ENCODE results near the gene TMEM229A. TPM values are rescaled to one million over a fixed set of nuclear protein-coding genes. Genes with fewer than 3 reads are reported as not detected.

TMEM229A gene
- total and polyA plus RNA-seq, 2 donors (not counting 3 experiments of a cell fraction or from before 2014, with no cell fraction given): not detected

DNA sequence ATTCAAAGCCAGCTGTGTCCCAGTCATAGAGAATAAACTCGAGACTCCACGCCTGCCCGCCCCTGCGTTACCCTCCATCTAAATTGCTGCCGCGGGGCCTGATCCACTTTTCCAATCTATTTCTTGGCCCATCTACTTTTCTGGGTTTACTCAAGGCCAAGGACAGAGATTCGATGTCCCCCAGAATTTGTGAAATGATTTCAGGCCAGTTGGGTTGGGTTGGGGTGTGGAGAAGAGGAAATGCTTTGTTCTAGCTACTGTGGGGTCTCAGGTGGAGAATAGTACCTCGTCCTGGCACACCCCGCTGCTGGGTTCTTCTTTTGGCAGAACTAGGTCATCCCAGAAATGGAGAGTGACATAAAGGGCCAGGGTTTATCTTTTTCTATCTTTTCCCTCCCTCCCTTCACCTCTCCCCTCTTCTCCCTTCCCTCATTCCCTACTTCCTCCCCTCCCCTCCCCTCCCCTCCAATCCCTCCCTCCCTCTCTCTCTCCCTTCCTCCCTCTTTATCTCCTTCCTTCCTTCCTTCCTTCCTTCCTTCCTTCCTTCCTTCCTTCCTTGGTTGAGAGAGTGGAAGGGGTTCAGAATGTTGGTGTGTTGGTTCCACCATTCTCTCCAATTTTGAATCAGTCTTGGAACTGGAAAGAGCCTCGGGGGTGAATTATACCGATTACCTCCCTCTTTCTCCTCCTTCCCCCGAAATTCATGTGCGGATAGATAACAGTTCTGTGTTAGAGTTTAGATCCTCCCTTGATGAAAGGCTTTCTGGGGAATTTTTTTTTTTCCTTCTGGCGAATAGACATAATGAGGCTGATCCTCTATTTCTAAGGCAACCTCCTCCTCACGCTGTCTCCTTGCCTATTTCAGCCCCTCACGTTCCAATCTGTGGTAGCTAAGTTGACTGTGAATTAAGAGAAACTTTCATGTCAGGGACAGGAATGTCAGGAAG, 1.2 kb upstream of the TMEM229A start:
- Histone ChIP-seq H3K9me1 (replicated peaks; ENCODE audit: control insufficient read depth, extremely low read depth, insufficient read depth, low read length) (no peaks in the 10 kb centered on the region), H3K36me3 (ENCODE audit: control insufficient read depth in 2 of 2, extremely low read depth in 1 of 2, insufficient read depth in 2 of 2, low read length in 2 of 2) (no peaks in the 10 kb centered on the region), H3K4me3 (replicated peaks in 1 of 3; ENCODE audit: insufficient read depth in 1 of 3, low read depth in 1 of 3, low read length in 3 of 3) (no peak overlapping the region), H2AFZ (ENCODE audit: low read depth, low read length) (no peak overlapping the region), H3K4me1 (ENCODE audit: control insufficient read depth, extremely low read depth, insufficient read depth, low read length) (peaks cover 10% of the 10 kb centered on the region), H3K9me3 (replicated peaks; ENCODE audit: control insufficient read depth, insufficient read depth, low read length) (no peaks in the 10 kb centered on the region), H3K27me3 (ENCODE audit: control insufficient read depth in 2 of 2, insufficient read depth in 2 of 2, low read length in 2 of 2) (peaks cover 34 to 71% of the 10 kb centered on the region in 2 experiments), H3K27ac (ENCODE audit: insufficient read depth, low read depth, low read length) (no peak overlapping the region), H3K9ac (replicated peaks; ENCODE audit: extremely low read depth, insufficient read depth, low read length) (no peak overlapping the region), H3K79me2 (ENCODE audit: control insufficient read depth, insufficient read depth, low read length) (no peaks in the 10 kb centered on the region), H4K20me1 (replicated peaks; ENCODE audit: control insufficient read depth, extremely low read depth, insufficient read depth, low read length) (peaks cover 2% of the 10 kb centered on the region), H3K4me2 (ENCODE audit: insufficient read depth, low read length) (no peak overlapping the region)
- CTCF ChIA-PET: interaction anchor here (1.0 to 1.3 kb wide), 4 partner anchors 11 to 95 kb away, joined by 3 to 7 read pairs (median 3); no protein-coding TSS in a partner anchor
- no peak for FAIRE-seq
- TF ChIP-seq POLR2AphosphoS5 (IDR thresholded peaks at IDR 0.05; ENCODE audit: insufficient read depth, low read depth, low read length) (no peak), FOS (IDR thresholded peaks at IDR 0.05; ENCODE audit: borderline replicate concordance, insufficient read depth, low read length) (no peak), POLR2A (IDR thresholded peaks at IDR 0.05; ENCODE audit: low read depth, low read length) (no peak), EZH2 (IDR thresholded peaks at IDR 0.05; ENCODE audit: borderline replicate concordance, low read depth, low read length, severe bottlenecking) (no peak), JUN (IDR thresholded peaks at IDR 0.05; ENCODE audit: borderline replicate concordance, insufficient read depth, insufficient read length, low read depth) (no peak), MAX (IDR thresholded peaks at IDR 0.05; ENCODE audit: insufficient read depth, insufficient read length) (no peak), GATA2 (IDR thresholded peaks at IDR 0.05; ENCODE audit: insufficient read depth, insufficient read length, low read depth, low read length) (no peak), MYC (IDR thresholded peaks at IDR 0.05; ENCODE audit: low read depth, low read length) (no peak)
- TF ChIP-seq, protein P1, sequence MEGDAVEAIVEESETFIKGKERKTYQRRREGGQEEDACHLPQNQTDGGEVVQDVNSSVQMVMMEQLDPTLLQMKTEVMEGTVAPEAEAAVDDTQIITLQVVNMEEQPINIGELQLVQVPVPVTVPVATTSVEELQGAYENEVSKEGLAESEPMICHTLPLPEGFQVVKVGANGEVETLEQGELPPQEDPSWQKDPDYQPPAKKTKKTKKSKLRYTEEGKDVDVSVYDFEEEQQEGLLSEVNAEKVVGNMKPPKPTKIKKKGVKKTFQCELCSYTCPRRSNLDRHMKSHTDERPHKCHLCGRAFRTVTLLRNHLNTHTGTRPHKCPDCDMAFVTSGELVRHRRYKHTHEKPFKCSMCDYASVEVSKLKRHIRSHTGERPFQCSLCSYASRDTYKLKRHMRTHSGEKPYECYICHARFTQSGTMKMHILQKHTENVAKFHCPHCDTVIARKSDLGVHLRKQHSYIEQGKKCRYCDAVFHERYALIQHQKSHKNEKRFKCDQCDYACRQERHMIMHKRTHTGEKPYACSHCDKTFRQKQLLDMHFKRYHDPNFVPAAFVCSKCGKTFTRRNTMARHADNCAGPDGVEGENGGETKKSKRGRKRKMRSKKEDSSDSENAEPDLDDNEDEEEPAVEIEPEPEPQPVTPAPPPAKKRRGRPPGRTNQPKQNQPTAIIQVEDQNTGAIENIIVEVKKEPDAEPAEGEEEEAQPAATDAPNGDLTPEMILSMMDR (IDR thresholded peaks at IDR 0.05; ENCODE audit: extremely low read depth in 1 of 2, insufficient read depth in 1 of 2, low read depth in 1 of 2, low read length in 2 of 2): no peak
- no TSS peak for BruUV-seq (replicated peaks)
- intact Hi-C loops (cut with micrococcal nuclease) (loop anchor here (5.0 kb wide), 1 partner anchor 753 kb away; no protein-coding TSS in a partner anchor), dilution Hi-C loops (cut with MboI; ENCODE audit: extremely low pct_ligation_motif_present, low sequenced_read_pairs) (no loop called here)
- no peak for DNase-seq (ENCODE audit: low read depth, low spot score)
- POLR2A ChIA-PET: no interaction called here
